K562 (cell line): ENCODE measurements around the gene PNKD. TPM values are rescaled to one million over a fixed set of nuclear protein-coding genes. Genes with fewer than 3 reads are reported as not detected.

ENCODE experiments used
- ATAC-seq: fragments of 200-7000 bp; cut with Tn5 transposase; 3 replicates; pipeline ENCODE4 v1.9.1; 2020; ENCODE audit warnings: moderate library complexity
- BruUV-seq: library from RNA; stranded (reverse); fragments of 400-500 nt; replicated peaks from 2 replicates; lab custom pipeline; 2021; lab: Mats Ljungman, UMichigan
- CTCF ChIA-PET: fragments of 300-600 bp; formaldehyde crosslinking; extraction: SDS; loops from one replicate; lab custom pipeline; 2021; ENCODE audit warnings: low intra/inter-chr PET ratio; lab: Yijun Ruan, JAX
- POLR2A ChIA-PET: fragments of 300-600, 350-650 bp; sonication (Branson Sonifier 250); formaldehyde crosslinking; extraction: SDS; loops from one replicate; lab custom pipeline; 2021; ENCODE audit warnings: antibody characterized with exemption, inconsistent platforms; lab: Yijun Ruan, JAX
- DNase-seq, 4 experiments: peaks; one replicate each; pipeline versions ENCODE4 v3.0.0 to v3.0.0-alpha.2; 2011 to 2018; ENCODE audit warnings: low spot score in 3 of 4, mixed read lengths in 3 of 4; ENCODE audit errors: extremely low read depth in 1 of 4
- FAIRE-seq: peaks from 2 replicates; lab custom pipeline; 2011; peaks lifted over from hg19 to GRCh38; lab: Jason Lieb, UNC
- H2AFZ ChIP-seq: 2 replicates; pipeline ENCODE4 v1.6.0; 2011; ENCODE audit warnings: low read depth, low read length, control low read depth, inconsistent platforms
- H3K27ac ChIP-seq: fragments of 200-600 bp; 3 replicates; pipeline ENCODE4 v1.8.0; 2011; ENCODE audit warnings: low read depth, mild to moderate bottlenecking, control low read depth, inconsistent platforms, low read length, moderate library complexity, mixed read lengths; ENCODE audit errors: extremely low read depth
- H3K27me3 ChIP-seq, 2 experiments: fragments of 300-600 bp in 1 of 2; 2 replicates in 1 of 2; 3 replicates in 1 of 2; pipeline versions ENCODE4 v1.6.0 to v1.8.0; 2011; ENCODE audit warnings: inconsistent platforms in 2 of 2, low read length in 2 of 2, mild to moderate bottlenecking in 1 of 2, mixed read lengths in 1 of 2, moderate library complexity in 1 of 2; ENCODE audit not compliant: control insufficient read depth in 2 of 2, insufficient read depth in 2 of 2
- H3K36me3 ChIP-seq: fragments of 300-600 bp; 3 replicates; pipeline ENCODE4 v1.8.0; 2011; ENCODE audit warnings: mild to moderate bottlenecking, low read length, inconsistent platforms; ENCODE audit not compliant: control insufficient read depth, insufficient read depth
- H3K4me1 ChIP-seq, 2 experiments: fragments of 200-600 bp in 1 of 2; replicated peaks in 1 of 2; 2 replicates in 1 of 2; 3 replicates in 1 of 2; pipeline versions ENCODE4 v1.5.1 to v1.8.0; 2011; ENCODE audit warnings: inconsistent platforms in 2 of 2, low read length in 2 of 2, mild to moderate bottlenecking in 1 of 2, mixed read lengths in 1 of 2, moderate library complexity in 1 of 2; ENCODE audit not compliant: control insufficient read depth in 2 of 2, insufficient read depth in 2 of 2
- H3K4me2 ChIP-seq: 2 replicates; pipeline ENCODE4 v1.6.1; 2011; ENCODE audit warnings: low read length, control low read depth, inconsistent platforms, mixed read lengths; ENCODE audit not compliant: insufficient read depth
- H3K4me3 ChIP-seq: fragments of 200-600 bp; sonication (generic), shearing (Covaris generic); 2 replicates; pipeline ENCODE4 v1.5.1; 2016; ENCODE audit warnings: control low read depth, inconsistent platforms
- H3K79me2 ChIP-seq: fragments of 200-600 bp; 3 replicates; pipeline ENCODE4 v1.8.0; 2011; ENCODE audit warnings: low read length, inconsistent platforms; ENCODE audit not compliant: control insufficient read depth, insufficient read depth
- H3K9ac ChIP-seq, 2 experiments: 2 replicates each; pipeline versions ENCODE4 v1.6.0 to v1.6.1; 2011; ENCODE audit warnings: low read depth in 2 of 2, low read length in 2 of 2, control low read depth in 1 of 2, inconsistent platforms in 1 of 2, mild to moderate bottlenecking in 1 of 2, mixed read lengths in 1 of 2; ENCODE audit not compliant: insufficient read depth in 1 of 2
- H3K9me1 ChIP-seq: one replicate; pipeline ENCODE4 v1.6.0; 2011; ENCODE audit warnings: inconsistent platforms, mild to moderate bottlenecking, low read length, moderate library complexity; ENCODE audit not compliant: control insufficient read depth, insufficient read depth
- H3K9me3 ChIP-seq: replicated peaks from 2 replicates; pipeline ENCODE4 v1.5.1; 2011; ENCODE audit warnings: low read depth, low read length, inconsistent platforms; ENCODE audit not compliant: control insufficient read depth, insufficient read depth
- H4K20me1 ChIP-seq: replicated peaks from 2 replicates; pipeline ENCODE4 v1.6.1; 2011; ENCODE audit warnings: low read length, inconsistent platforms, mixed read lengths; ENCODE audit not compliant: control insufficient read depth, insufficient read depth
- BDP1 ChIP-seq: IDR thresholded peaks from 3 replicates; pipeline ENCODE4 v1.6.1; 2011; ENCODE audit not compliant: insufficient read length, insufficient read depth
- EGR1 ChIP-seq: fragments of 450-650 bp; conservative IDR thresholded peaks from 2 replicates; pipeline ENCODE4 v1.6.1; 2017; ENCODE audit warnings: mild to moderate bottlenecking
- ETV6 ChIP-seq, 3 experiments: fragments of 150-350 bp in 1 of 3; sonication (generic) in 1 of 3; formaldehyde crosslinking in 1 of 3; IDR thresholded peaks; 2 replicates each; pipeline versions ENCODE4 v1.6.1 to v1.8.0; 2014 to 2022; ENCODE audit warnings: borderline replicate concordance in 2 of 3, low read depth in 2 of 3, antibody characterized with exemption in 1 of 3, low read length in 1 of 3, mild to moderate bottlenecking in 1 of 3, missing genetic modification reagents in 1 of 3
- HIVEP1 ChIP-seq: fragments of 250-450 bp; sonication (Bioruptor Pico); IDR thresholded peaks from 2 replicates; pipeline ENCODE4 v1.4.0; 2020; ENCODE audit warnings: mild to moderate bottlenecking
- LARP7 ChIP-seq: fragments of 450-650 bp; IDR thresholded peaks from 2 replicates; pipeline ENCODE4 v1.6.1; 2016
- MAZ ChIP-seq, 2 experiments: fragments of 450-650 bp in 1 of 2; sonication (generic) in 1 of 2; formaldehyde crosslinking; IDR thresholded peaks in 1 of 2; conservative IDR thresholded peaks in 1 of 2; 2 replicates each; pipeline versions ENCODE4 v1.4.0 to v1.5.0; 2020; ENCODE audit warnings: mild to moderate bottlenecking in 1 of 2, missing genetic modification reagents in 1 of 2
- NFE2L1 ChIP-seq: fragments of 450-650 bp; IDR thresholded peaks from 2 replicates; pipeline ENCODE4 v1.6.1; 2016; ENCODE audit warnings: missing genetic modification characterization, low read depth, mild to moderate bottlenecking, missing compliant biosample characterization, moderate library complexity, borderline replicate concordance
- PCBP1 ChIP-seq: fragments of 200-400 bp; formaldehyde crosslinking; IDR thresholded peaks from 2 replicates; pipeline ENCODE4 v1.6.1; 2018; ENCODE audit warnings: mild to moderate bottlenecking, low read depth, low read length; ENCODE audit not compliant: poor library complexity, severe bottlenecking
- PHF20 ChIP-seq: fragments of 450-650 bp; IDR thresholded peaks from 2 replicates; pipeline ENCODE4 v1.6.1; 2018; ENCODE audit not compliant: partially characterized antibody
- PTTG1 ChIP-seq: fragments of 450-650 bp; IDR thresholded peaks from 2 replicates; pipeline ENCODE4 v1.6.1; 2016; ENCODE audit warnings: low read depth, mild to moderate bottlenecking, missing genetic modification characterization, missing compliant biosample characterization
- RFX5 ChIP-seq: IDR thresholded peaks from 2 replicates; pipeline ENCODE4 v1.6.1; 2011; ENCODE audit warnings: low read depth, mild to moderate bottlenecking, improper control_type of control experiment, low read length
- SAFB2 ChIP-seq: fragments of 200-400 bp; formaldehyde crosslinking; IDR thresholded peaks from 2 replicates; pipeline ENCODE4 v1.6.1; 2018; ENCODE audit warnings: borderline replicate concordance, low read length, low read depth, moderate library complexity; ENCODE audit not compliant: severe bottlenecking
- SIRT6 ChIP-seq: IDR thresholded peaks from one replicate; pipeline ENCODE4 v1.6.1; 2012; ENCODE audit warnings: low read depth, mild to moderate bottlenecking, control low read depth, inconsistent platforms, low read length, moderate library complexity
- XRCC5 ChIP-seq: fragments of 200-400 bp; formaldehyde crosslinking; IDR thresholded peaks from 2 replicates; pipeline ENCODE4 v1.6.1; 2017; ENCODE audit warnings: low read depth, mild to moderate bottlenecking, low read length
- ZNF644 ChIP-seq: fragments of 200-800 bp; sonication (Bioruptor generic); IDR thresholded peaks from 2 replicates; pipeline ENCODE4 v1.6.1; 2016; ENCODE audit warnings: low read depth, missing genetic modification characterization, missing compliant biosample characterization
- ZSCAN29 ChIP-seq: fragments of 450-650 bp; IDR thresholded peaks from 2 replicates; pipeline ENCODE4 v1.6.1; 2017
- WGBS: fragments of 100-300 bp; shearing (Covaris generic); methylation state at CpG from one replicate; pipeline ENCODE4 v1.1.6; 2016; ENCODE audit warnings: low coverage, mixed read lengths; ENCODE audit not compliant: insufficient coverage; ENCODE audit errors: missing lambda C conversion rate; 5-methylcytosine and 5-hydroxymethylcytosine counted together
- in situ Hi-C: fragments of 300-500 bp; cut with MboI; formaldehyde crosslinking; loops from 4 replicates; pipeline ENCODE4 v1.15.0; 2018; ENCODE audit warnings: inconsistent platforms, mixed read lengths
- intact Hi-C: fragments of 100-400 bp; cut with micrococcal nuclease; formaldehyde crosslinking; loops from 2 replicates; pipeline ENCODE4 v1.14.2; 2022
- polyA plus RNA-seq, 8 experiments: library from polyadenylated mRNA; depleted of rRNA in 4 of 8; stranded (reverse) in 5 of 8; unstranded in 3 of 8; fragments of >200 nt; fragmentation: Nextera tagmentation in 2 of 8; fragmentation: Illumina TruSeq in 1 of 8; extraction: Ambion mirVana in 2 of 8; extraction: Trizol in 1 of 8; gene quantifications; 2 replicates each; pipeline versions ENCODE4 v1.2.1 to v1.2.3, GENCODE V29; 2011 to 2014; ENCODE audit warnings: inconsistent platforms in 1 of 8, missing spikeins in 1 of 8
- total RNA-seq, 7 experiments: library from RNA; depleted of rRNA in 6 of 7; stranded (reverse); fragments of >200 nt in 6 of 7; fragmentation: Illumina TruSeq in 2 of 7; extraction: Trizol in 2 of 7; gene quantifications; 2 replicates each; pipeline versions ENCODE4 v1.2.1 to v1.2.3, GENCODE V29; 2011 to 2021; ENCODE audit warnings: low replicate concordance in 1 of 7
- TF ChIP-seq, protein P1 (sequence below): fragments of 200-800 bp; sonication (Bioruptor generic); IDR thresholded peaks from 2 replicates; pipeline ENCODE4 v1.6.1; 2017; ENCODE audit warnings: missing genetic modification characterization, missing compliant biosample characterization
- TF ChIP-seq, protein P2 (sequence below): fragments of 450-650 bp; formaldehyde crosslinking; IDR thresholded peaks from 2 replicates; pipeline ENCODE4 v1.4.0; 2020; ENCODE audit warnings: mild to moderate bottlenecking, moderate library complexity

The PNKD gene
- total and polyA plus RNA-seq, 9 of the 15 experiments (the other 6 are each of a cell fraction or from before 2014, with no cell fraction given), result 26.0 to 105 (median 60.1) TPM

DNA sequence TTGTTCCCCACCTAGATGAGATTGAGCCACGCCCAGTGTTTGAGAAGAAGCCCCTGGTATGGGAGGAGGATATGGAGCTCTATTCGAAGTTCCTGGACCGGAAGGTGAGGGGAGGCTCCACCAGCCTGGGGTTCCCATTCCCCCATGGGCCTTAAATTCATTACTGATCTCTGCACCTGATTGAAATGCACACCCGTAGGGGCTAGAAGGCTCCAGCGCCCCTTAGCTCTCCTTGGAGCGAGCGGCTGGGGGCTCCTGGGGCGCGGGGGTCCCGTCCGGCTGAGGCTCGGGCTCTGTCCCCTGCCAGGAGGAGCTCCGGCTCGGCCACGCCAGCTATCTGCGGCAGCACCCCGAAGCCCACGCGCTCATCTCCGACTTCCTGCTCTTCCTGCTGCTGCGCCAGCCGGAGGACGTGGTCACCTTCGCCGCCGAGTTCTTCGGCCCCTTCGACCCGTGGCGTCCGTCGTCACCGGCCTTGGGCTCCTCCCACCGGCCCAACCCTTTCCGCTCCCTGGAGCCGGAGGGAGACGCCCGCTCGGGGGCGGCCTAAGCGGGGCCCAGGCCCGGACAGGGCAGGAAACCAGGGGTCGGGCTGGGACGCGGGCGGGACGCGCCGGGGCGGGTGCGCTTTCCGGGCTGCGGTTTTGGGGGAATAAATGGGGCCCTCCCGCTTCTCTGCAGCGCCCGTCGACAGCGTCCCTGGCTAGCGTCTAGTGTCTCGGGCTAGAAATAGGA lies 97.3 kb downstream of the PNKD start (continued):
- TF ChIP-seq ETV6 (IDR thresholded peaks at IDR 0.05; ENCODE audit: borderline replicate concordance in 1 of 2, low read depth in 2 of 2, low read length in 1 of 2) (no peak), ETV6 (CRISPR knock-in tag; IDR thresholded peaks at IDR 0.05; ENCODE audit: borderline replicate concordance) (no peak), SIRT6 (no peak), XRCC5 (no peak), ZSCAN29 (no peak), EGR1 (peak; percentile 80), HIVEP1 (CRISPR knock-in tag) (no peak), LARP7 (no peak)

DNA sequence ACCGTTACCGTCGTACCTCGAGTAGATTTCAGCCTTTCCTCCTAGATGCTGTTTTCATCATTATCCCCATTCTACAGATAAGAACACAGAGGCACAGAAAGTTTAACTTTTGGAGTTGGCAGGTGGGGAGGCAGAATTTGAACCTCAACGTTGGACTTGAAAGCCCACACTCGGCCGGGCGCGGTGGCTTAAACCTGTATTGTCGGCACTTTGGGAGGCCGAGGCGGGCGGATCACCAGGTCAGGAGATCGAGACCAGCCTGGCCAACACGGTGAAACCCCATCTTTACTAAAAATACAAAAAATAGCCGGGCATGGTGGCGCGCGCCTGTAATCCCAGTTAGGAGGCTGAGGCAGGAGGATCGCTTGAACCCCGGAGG lies 97.8 kb downstream of the PNKD start:
- TSS peak; percentile 95 for BruUV-seq
- 70% methylated on average over 9 of the region's 21 CpGs for WGBS
- Histone ChIP-seq H3K9me3 (no peaks in the 10 kb centered on the region), H3K36me3 (no peaks in the 10 kb centered on the region), H3K4me2 (peak overlapping the region; percentile 93), H3K79me2 (peaks cover 6% of the 10 kb centered on the region; the same call in 2 of the 3 replicates), H3K27ac (peak overlapping the region; percentile 89), H3K9ac (peak overlapping the region; percentile 94 to 95), H3K4me3 (peak overlapping the region; percentile 56), H3K27me3 (no peaks in the 10 kb centered on the region), H3K4me1 (peaks cover 6 to 22% of the 10 kb centered on the region in 2 experiments; a peak in 4 of 5 replicates), H2AFZ (peak overlapping the region; percentile 91), H4K20me1 (no peaks in the 10 kb centered on the region), H3K9me1 (no peaks in the 10 kb centered on the region)
- CTCF ChIA-PET, result no interaction called here
- DNase-seq (no peak), FAIRE-seq (no peak), ATAC-seq (no peak)
- in situ Hi-C loops, result no loop called here
- intact Hi-C loops, result loop anchor here (2.0 kb wide), 1 partner anchor 29 kb away; no protein-coding TSS in a partner anchor
- POLR2A ChIA-PET, result interaction anchor here (0.6 to 1.2 kb wide), 3 partner anchors 10 to 35 kb away, joined by 3 to 9 read pairs (median 4); no protein-coding TSS in a partner anchor
- TF ChIP-seq BDP1, result no peak
- TF ChIP-seq RFX5, result no peak
- TF ChIP-seq SAFB2, result no peak
- TF ChIP-seq PTTG1 (tag), result no peak
- peak in 1 of 2 experiments; percentile 1; a peak in 1 of 4 replicates for TF ChIP-seq MAZ (CRISPR knock-in tag; conservative IDR thresholded peaks at IDR 0.05 in 1 of 2, IDR thresholded peaks at IDR 0.05 in 1 of 2)
- no peak for TF ChIP-seq PHF20
- TF ChIP-seq NFE2L1 (tag), result no peak
- TF ChIP-seq, protein P1, sequence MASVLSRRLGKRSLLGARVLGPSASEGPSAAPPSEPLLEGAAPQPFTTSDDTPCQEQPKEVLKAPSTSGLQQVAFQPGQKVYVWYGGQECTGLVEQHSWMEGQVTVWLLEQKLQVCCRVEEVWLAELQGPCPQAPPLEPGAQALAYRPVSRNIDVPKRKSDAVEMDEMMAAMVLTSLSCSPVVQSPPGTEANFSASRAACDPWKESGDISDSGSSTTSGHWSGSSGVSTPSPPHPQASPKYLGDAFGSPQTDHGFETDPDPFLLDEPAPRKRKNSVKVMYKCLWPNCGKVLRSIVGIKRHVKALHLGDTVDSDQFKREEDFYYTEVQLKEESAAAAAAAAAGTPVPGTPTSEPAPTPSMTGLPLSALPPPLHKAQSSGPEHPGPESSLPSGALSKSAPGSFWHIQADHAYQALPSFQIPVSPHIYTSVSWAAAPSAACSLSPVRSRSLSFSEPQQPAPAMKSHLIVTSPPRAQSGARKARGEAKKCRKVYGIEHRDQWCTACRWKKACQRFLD (CRISPR knock-in tag), result no peak
- TF ChIP-seq ZNF644 (tag), result no peak
- TF ChIP-seq PCBP1, result no peak
- TF ChIP-seq, protein P2, sequence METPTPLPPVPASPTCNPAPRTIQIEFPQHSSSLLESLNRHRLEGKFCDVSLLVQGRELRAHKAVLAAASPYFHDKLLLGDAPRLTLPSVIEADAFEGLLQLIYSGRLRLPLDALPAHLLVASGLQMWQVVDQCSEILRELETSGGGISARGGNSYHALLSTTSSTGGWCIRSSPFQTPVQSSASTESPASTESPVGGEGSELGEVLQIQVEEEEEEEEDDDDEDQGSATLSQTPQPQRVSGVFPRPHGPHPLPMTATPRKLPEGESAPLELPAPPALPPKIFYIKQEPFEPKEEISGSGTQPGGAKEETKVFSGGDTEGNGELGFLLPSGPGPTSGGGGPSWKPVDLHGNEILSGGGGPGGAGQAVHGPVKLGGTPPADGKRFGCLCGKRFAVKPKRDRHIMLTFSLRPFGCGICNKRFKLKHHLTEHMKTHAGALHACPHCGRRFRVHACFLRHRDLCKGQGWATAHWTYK (CRISPR knock-in tag), result peak; percentile 71; the same call in 1 of the 2 replicates
